ENCODE results near the gene MND1.
"Not testable (repeated sequence)": the region's sequence is repeated elsewhere in the genome, so short reads cannot be mapped to it uniquely, and the experiment has no call there.

- not testable (repeated sequence) for TF ChIP-seq POLR2A (IDR thresholded peaks at IDR 0.05; ENCODE audit: low read depth, low read length); EZH2 (IDR thresholded peaks at IDR 0.05; ENCODE audit: borderline replicate concordance, low read depth, low read length, severe bottlenecking); FOS (IDR thresholded peaks at IDR 0.05; ENCODE audit: borderline replicate concordance, insufficient read depth, low read length); MYC (IDR thresholded peaks at IDR 0.05; ENCODE audit: low read depth, low read length)
- TF ChIP-seq, protein P1, sequence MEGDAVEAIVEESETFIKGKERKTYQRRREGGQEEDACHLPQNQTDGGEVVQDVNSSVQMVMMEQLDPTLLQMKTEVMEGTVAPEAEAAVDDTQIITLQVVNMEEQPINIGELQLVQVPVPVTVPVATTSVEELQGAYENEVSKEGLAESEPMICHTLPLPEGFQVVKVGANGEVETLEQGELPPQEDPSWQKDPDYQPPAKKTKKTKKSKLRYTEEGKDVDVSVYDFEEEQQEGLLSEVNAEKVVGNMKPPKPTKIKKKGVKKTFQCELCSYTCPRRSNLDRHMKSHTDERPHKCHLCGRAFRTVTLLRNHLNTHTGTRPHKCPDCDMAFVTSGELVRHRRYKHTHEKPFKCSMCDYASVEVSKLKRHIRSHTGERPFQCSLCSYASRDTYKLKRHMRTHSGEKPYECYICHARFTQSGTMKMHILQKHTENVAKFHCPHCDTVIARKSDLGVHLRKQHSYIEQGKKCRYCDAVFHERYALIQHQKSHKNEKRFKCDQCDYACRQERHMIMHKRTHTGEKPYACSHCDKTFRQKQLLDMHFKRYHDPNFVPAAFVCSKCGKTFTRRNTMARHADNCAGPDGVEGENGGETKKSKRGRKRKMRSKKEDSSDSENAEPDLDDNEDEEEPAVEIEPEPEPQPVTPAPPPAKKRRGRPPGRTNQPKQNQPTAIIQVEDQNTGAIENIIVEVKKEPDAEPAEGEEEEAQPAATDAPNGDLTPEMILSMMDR (IDR thresholded peaks at IDR 0.05; ENCODE audit: extremely low read depth in 1 of 2, insufficient read depth in 1 of 2, low read depth in 1 of 2, low read length in 2 of 2), result not testable (repeated sequence)
These were observed 117.1 kb downstream of the MND1 start for GRCh38 chr4:153461549-153461948.

All from endothelial cell of umbilical vein (primary cell).